ENCODE measurements around the gene SSC5D. TPM values are rescaled to one million over a fixed set of nuclear protein-coding genes. Genes with fewer than 3 reads are reported as not detected.
"Not testable (repeated sequence)": the region's sequence is repeated elsewhere in the genome, so short reads cannot be mapped to it uniquely, and the experiment has no call there.

Gene SSC5D
- polyA plus RNA-seq, 1 donor = 1.1 TPM

- no peak for DNase-seq
Observed at GRCh38 chr19:55486971-55487923, 989 bp upstream of the SSC5D start.

GRCh38 chr19:55488986-55489710 is 912 bp downstream of the SSC5D start:
- no peak for DNase-seq

- DNase-seq = no peak
Observed at GRCh38 chr19:55489711-55490477, 1.7 kb downstream of the SSC5D start.

- no peak for DNase-seq
Observed at GRCh38 chr19:55490478-55491432, 2.5 kb downstream of the SSC5D start.

GRCh38 chr19:55491546-55492360 is 3.5 kb downstream of the SSC5D start:
- no peak for DNase-seq

GRCh38 chr19:55492362-55492944 is 4.2 kb downstream of the SSC5D start:
- DNase-seq = no peak

- no peak for DNase-seq
Observed at GRCh38 chr19:55493052-55493644, 4.9 kb downstream of the SSC5D start.

GRCh38 chr19:55493645-55494171 is 5.5 kb downstream of the SSC5D start:
- DNase-seq = no peak

GRCh38 chr19:55494172-55494761 is 6.0 kb downstream of the SSC5D start:
- DNase-seq = no peak

GRCh38 chr19:55495646-55496349 is 7.6 kb downstream of the SSC5D start:
- DNase-seq = no peak

GRCh38 chr19:55496820-55497219 is 8.6 kb downstream of the SSC5D start:
- not testable (repeated sequence) for DNase-seq

- no peak for DNase-seq
Observed at GRCh38 chr19:55497763-55498162, 9.5 kb downstream of the SSC5D start.

GRCh38 chr19:55498246-55498840 is 10.1 kb downstream of the SSC5D start:
- no peak for DNase-seq

- DNase-seq = no peak
Observed at GRCh38 chr19:55500368-55500952, 12.2 kb downstream of the SSC5D start.

- DNase-seq = no peak
Observed at GRCh38 chr19:55502197-55502952, 14.1 kb downstream of the SSC5D start.

- no peak for DNase-seq
Observed at GRCh38 chr19:55503157-55503501, 14.9 kb downstream of the SSC5D start.

Data from left kidney (tissue), 2 donors.